Skeletal muscle satellite cell (primary cell): ENCODE data around the gene PAFAH2.
A peak's percentile ranks its signal among the peaks of the same experiment; 100 is the strongest.

Experiments used
- H3K27me3 ChIP-seq: 2 replicates; pipeline ENCODE4 v1.7.0; 2013; ENCODE audit warnings: low read length; ENCODE audit not compliant: control insufficient read depth, insufficient read depth
- H3K36me3 ChIP-seq: 2 replicates; pipeline ENCODE4 v1.7.0; 2013; ENCODE audit warnings: mild to moderate bottlenecking, control low read depth, low read length; ENCODE audit not compliant: insufficient read depth
- H3K4me1 ChIP-seq: 2 replicates; pipeline ENCODE4 v1.7.0; 2013; ENCODE audit warnings: low read length; ENCODE audit not compliant: control insufficient read depth, insufficient read depth
- H3K4me2 ChIP-seq: 2 replicates; pipeline ENCODE4 v1.7.0; 2013; ENCODE audit warnings: mild to moderate bottlenecking, low read length
- H3K4me3 ChIP-seq: 2 replicates; pipeline ENCODE4 v1.7.0; 2013; ENCODE audit warnings: low read length
- H3K9ac ChIP-seq: 2 replicates; pipeline ENCODE4 v1.7.0; 2013; ENCODE audit warnings: mild to moderate bottlenecking, low read depth, low read length, moderate library complexity
- H3K9me3 ChIP-seq: replicated peaks from 2 replicates; pipeline ENCODE4 v1.7.0; 2013; ENCODE audit warnings: mild to moderate bottlenecking, control low read depth, low read length

The PAFAH2 gene

GRCh38 chr1:26005434-26006105 lies 7.7 kb upstream of the PAFAH2 start:
- Histone ChIP-seq H3K9me3 (no peaks in the 10 kb centered on the region), H3K4me1 (no peaks in the 10 kb centered on the region), H3K36me3 (no peaks in the 10 kb centered on the region), H3K4me2 (no peak overlapping the region), H3K4me3 (no peak overlapping the region), H3K9ac (no peak overlapping the region), H3K27me3 (peaks cover 14% of the 10 kb centered on the region)

DNA sequence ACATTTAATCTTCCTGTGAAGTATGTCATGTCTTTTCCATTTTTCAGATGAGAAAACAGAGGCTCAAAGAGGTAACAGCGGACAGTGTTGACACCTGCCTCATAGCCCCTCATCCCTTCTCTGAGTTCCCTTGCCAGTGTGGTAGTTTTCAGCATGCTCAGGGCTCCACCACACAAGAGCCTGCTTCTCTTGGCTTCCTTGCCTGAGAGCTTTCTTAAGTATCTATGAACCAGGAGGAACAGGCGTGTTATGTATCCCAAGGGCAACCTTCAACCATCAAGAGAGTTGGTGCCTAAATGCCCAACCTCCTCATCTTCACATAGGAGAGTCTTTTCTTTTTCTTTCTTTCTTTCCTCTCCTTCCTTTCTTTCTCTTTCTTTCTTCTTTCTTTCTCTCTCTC lies 5.9 kb upstream of the PAFAH2 start:
- no peak overlapping the region for H3K4me3 ChIP-seq
- H3K4me1 ChIP-seq, result peaks cover 2% of the 10 kb centered on the region
- H3K9me3 ChIP-seq, result no peaks in the 10 kb centered on the region
- peaks cover 14% of the 10 kb centered on the region for H3K27me3 ChIP-seq
- no peaks in the 10 kb centered on the region for H3K36me3 ChIP-seq
- no peak overlapping the region for H3K9ac ChIP-seq
- no peak overlapping the region for H3K4me2 ChIP-seq

GRCh38 chr1:26003262-26003661 lies 5.4 kb upstream of the PAFAH2 start:
- peaks cover 7% of the 10 kb centered on the region for H3K4me1 ChIP-seq
- H3K27me3 ChIP-seq, result peaks cover 14% of the 10 kb centered on the region
- no peak overlapping the region for H3K9ac ChIP-seq
- no peaks in the 10 kb centered on the region for H3K9me3 ChIP-seq
- no peaks in the 10 kb centered on the region for H3K36me3 ChIP-seq
- H3K4me3 ChIP-seq, result no peak overlapping the region
- no peak overlapping the region for H3K4me2 ChIP-seq

DNA sequence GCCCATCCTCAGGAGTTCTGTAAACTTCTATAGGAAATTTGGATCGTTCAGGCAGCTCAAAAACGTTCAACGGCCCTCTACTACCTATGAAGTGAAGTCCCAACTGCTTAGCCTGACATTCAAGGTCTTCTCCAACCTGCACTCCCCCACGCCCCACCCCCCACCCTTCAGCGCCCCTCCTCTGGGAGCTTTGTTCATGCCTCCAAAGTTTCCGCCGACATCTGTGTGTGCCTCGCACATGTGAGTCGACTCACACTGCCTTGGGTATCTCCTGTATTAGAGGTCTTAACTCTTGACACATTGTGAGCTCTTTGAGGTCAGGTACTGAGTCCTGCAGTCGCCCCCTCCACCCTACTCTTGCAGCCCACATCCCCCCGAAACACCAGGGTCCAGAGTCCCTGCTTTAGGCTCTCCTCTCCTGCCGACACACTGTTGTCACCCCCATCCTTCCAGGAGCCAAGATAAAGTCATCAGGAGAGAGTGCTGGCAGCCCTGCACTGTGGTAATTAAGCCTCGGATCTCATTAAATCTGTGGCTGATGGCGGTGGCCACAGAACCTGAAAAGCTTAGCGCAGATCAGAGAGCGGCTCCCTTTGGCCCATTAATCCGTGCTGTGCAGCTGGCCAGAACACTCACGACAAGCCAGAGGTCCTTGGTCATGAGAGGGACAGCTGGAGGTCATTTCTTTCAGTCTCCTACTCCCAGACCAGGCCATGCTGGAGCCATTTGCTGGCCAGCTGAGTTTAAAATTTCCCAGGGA lies 1.4 kb upstream of the PAFAH2 start:
- H3K4me1 ChIP-seq, result peaks cover 16% of the 10 kb centered on the region
- no peak overlapping the region for H3K9ac ChIP-seq
- no peaks in the 10 kb centered on the region for H3K27me3 ChIP-seq
- H3K4me3 ChIP-seq, result no peak overlapping the region
- no peaks in the 10 kb centered on the region for H3K36me3 ChIP-seq
- no peaks in the 10 kb centered on the region for H3K9me3 ChIP-seq
- no peak overlapping the region for H3K4me2 ChIP-seq

- no peaks in the 10 kb centered on the region for H3K27me3 ChIP-seq
- H3K4me1 ChIP-seq, result peaks cover 22% of the 10 kb centered on the region
- H3K4me3 ChIP-seq, result peak overlapping the region; percentile 74
Observed at GRCh38 chr1:25996966-25997827, 666 bp downstream of the PAFAH2 start.

GRCh38 chr1:25994402-25995150 lies 3.3 kb downstream of the PAFAH2 start:
- peaks cover 25% of the 10 kb centered on the region for H3K4me1 ChIP-seq
- no peaks in the 10 kb centered on the region for H3K27me3 ChIP-seq
- H3K9me3 ChIP-seq, result no peaks in the 10 kb centered on the region

More at GRCh38 chr1:25996966-25997827, 666 bp downstream of the PAFAH2 start:
- Histone ChIP-seq H3K4me2 (peak overlapping the region; percentile 93), H3K36me3 (no peaks in the 10 kb centered on the region), H3K9me3 (no peaks in the 10 kb centered on the region), H3K9ac (peak overlapping the region; percentile 82)

DNA sequence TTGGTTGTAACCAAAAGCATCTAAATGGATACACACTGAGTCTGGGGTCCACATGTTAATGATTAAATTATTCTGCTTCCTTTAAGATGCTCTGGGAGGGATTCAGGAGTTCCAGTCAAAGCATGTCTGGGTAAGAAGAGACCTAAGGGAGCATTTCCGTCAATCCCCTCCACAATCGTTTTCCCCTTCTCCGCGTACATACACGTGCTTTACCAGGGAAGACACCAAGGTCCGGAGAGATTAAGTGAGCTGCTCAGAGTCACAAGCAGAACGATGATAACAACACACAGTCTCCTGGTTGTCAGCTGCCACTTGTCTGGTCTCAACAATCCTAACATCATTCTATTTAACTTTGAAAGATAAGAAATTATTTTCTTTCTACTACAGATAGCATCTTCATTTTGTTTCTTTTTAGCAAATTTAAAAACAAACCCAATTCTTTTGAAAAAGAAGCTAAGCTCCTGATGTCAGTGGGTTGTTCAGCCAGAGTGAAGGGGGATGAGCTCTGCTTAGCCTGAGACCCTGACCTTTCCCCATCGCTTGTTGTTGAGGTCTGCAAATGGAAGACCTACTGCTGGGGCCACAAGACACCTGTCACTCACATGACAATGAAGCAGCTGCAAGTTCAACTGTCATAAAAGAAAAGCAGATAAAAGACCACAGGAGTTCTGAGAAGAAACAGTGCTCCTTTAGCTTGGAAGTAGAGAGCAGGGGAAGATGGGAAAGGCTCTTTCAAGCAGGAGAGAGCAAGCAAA lies 4.5 kb downstream of the PAFAH2 start:
- Histone ChIP-seq H3K4me3 (no peak overlapping the region), H3K9ac (no peak overlapping the region), H3K4me1 (peaks cover 19% of the 10 kb centered on the region), H3K4me2 (no peak overlapping the region), H3K36me3 (no peaks in the 10 kb centered on the region), H3K27me3 (no peaks in the 10 kb centered on the region), H3K9me3 (no peaks in the 10 kb centered on the region)

More at GRCh38 chr1:25994402-25995150, 3.3 kb downstream of the PAFAH2 start:
- no peak overlapping the region for H3K4me2 ChIP-seq
- H3K36me3 ChIP-seq, result no peaks in the 10 kb centered on the region
- H3K9ac ChIP-seq, result no peak overlapping the region
- no peak overlapping the region for H3K4me3 ChIP-seq

- Histone ChIP-seq H3K4me2 (no peak overlapping the region), H3K9ac (no peak overlapping the region), H3K9me3 (no peaks in the 10 kb centered on the region), H3K4me3 (no peak overlapping the region), H3K4me1 (peaks cover 18% of the 10 kb centered on the region), H3K27me3 (no peaks in the 10 kb centered on the region), H3K36me3 (no peaks in the 10 kb centered on the region)
Observed at GRCh38 chr1:25992689-25993171, 5.1 kb downstream of the PAFAH2 start.

DNA sequence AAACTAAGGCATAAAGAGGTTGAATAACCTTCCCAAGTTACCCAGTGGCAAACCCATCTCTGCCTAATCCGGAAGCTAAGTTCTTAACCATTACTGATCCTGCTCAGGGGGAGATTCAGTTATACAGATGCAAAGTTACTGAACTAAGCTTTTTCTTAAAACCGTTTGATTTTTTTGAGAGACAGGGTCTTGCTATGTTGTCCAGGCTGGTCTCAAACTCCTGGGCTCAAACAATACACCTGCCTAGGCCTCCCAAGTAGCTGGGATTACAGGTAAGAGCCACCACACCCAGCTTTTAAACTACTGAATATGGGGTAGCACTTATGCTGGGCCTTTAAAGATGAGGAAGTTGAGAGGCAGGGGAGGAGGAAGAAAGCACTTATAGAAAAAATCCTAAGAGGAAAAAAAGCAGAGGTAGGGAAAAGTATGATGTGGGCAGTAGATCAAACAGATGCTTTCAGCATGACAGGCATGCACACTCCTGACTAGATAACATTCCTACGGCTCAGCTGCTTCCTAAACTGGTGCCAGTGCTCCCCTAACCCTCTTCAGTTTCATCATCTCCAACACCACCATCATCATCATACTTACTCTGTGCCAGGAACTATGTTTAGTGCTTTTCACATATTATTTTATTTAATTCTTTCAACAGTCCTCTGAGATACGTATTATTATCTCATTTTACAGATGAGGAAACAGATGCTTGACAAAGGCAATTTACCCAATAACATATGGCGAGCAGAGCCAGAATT lies 5.8 kb downstream of the PAFAH2 start:
- Histone ChIP-seq H3K4me1 (peaks cover 14% of the 10 kb centered on the region), H3K9ac (no peak overlapping the region), H3K36me3 (no peaks in the 10 kb centered on the region), H3K9me3 (no peaks in the 10 kb centered on the region), H3K4me2 (no peak overlapping the region), H3K27me3 (no peaks in the 10 kb centered on the region), H3K4me3 (no peak overlapping the region)
